ENCODE measurements around the gene RARA.
"Not testable (repeated sequence)": the region's sequence is repeated elsewhere in the genome, so short reads cannot be mapped to it uniquely, and the experiment has no call there.

- not testable (repeated sequence) for TF ChIP-seq CTCF (conservative IDR thresholded peaks at IDR 0.05; ENCODE audit: low read depth, low read length); EZH2 (IDR thresholded peaks at IDR 0.05; ENCODE audit: borderline replicate concordance, low read depth, low read length, poor library complexity, severe bottlenecking)
These were observed 58.7 kb downstream of the RARA start for GRCh38 chr17:40367728-40368127.

Data from A673 (cell line).